ENCODE results near the gene DIP2B. TPM values are rescaled to one million over a fixed set of nuclear protein-coding genes. Genes with fewer than 3 reads are reported as not detected.

Gene DIP2B
- polyA plus RNA-seq, 1 donor from 2014 or later, result 44.0 TPM

- H3K36me3 ChIP-seq (ENCODE audit: insufficient read depth, low read length), result no peaks in the 10 kb centered on the region
- H3K4me2 ChIP-seq (ENCODE audit: low read length), result no peak overlapping the region
- H3K27me3 ChIP-seq (ENCODE audit: insufficient read depth, low read depth, low read length), result no peaks in the 10 kb centered on the region
- no peaks in the 10 kb centered on the region for H3F3A ChIP-seq (ENCODE audit: insufficient read depth, low read length, poor library complexity, severe bottlenecking)
- no peak overlapping the region for H3K9ac ChIP-seq (ENCODE audit: low read length)
- no peak overlapping the region for H3K4me3 ChIP-seq (ENCODE audit: low read length)
- peaks cover 23% of the 10 kb centered on the region for H3K79me2 ChIP-seq (replicated peaks; ENCODE audit: insufficient read depth, low read length)
- no peak overlapping the region for H2AFZ ChIP-seq (ENCODE audit: low read depth, low read length)
- no peak for TF ChIP-seq RAD21 (conservative IDR thresholded peaks at IDR 0.05)
- no peak for TF ChIP-seq EZH2 (IDR thresholded peaks at IDR 0.05; ENCODE audit: borderline replicate concordance, insufficient read depth, low read length, poor library complexity, severe bottlenecking)
- TF ChIP-seq CTCF (IDR thresholded peaks at IDR 0.05; ENCODE audit: poor library complexity, severe bottlenecking), result no peak
- no peaks in the 10 kb centered on the region for H4K20me1 ChIP-seq (ENCODE audit: insufficient read depth)
- no peak overlapping the region for H3K27ac ChIP-seq (ENCODE audit: low read length)
- H3K9me3 ChIP-seq (ENCODE audit: low read length), result no peaks in the 10 kb centered on the region
- no peaks in the 10 kb centered on the region for H3K9me2 ChIP-seq (ENCODE audit: insufficient read depth, low read length)
Measured at GRCh38 chr12:50547742-50548141, 43.0 kb downstream of the DIP2B start.

GRCh38 chr12:50549885-50550284, 45.1 kb downstream of the DIP2B start:
- peaks cover 22% of the 10 kb centered on the region for H3K79me2 ChIP-seq (replicated peaks; ENCODE audit: insufficient read depth, low read length)

DNA sequence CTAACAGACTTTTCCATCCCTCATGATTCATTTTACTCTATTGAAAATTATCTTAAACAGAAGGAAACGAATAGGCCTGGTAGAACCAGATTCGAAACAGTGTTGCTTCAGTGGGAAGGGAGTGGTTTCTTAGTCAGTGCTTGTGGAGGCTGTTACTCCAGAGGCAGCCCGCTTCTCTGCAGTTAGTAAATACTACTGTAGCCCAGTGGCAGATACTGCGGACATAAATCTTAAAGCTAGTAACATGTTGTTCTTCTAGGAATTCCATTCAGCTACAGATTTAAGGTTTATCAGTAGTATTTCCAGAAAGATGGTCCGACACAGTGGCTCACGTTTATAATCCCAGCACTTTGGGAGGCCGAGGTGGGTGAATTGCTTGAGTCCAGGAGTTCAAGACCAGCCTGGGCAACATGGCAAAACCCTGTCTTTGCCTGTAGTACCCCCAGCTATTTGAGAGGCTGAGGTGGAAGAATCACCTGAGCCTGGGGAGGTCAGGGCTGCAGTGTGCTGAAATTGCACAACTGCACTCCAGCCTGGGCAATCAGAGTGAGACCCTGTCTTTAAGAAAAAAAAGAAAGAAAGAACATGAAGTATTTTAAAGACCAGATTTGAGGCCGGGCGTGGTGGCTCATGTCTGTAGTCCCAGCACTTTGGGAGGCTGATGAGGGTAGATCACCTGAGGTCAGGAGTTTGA, 45.9 kb downstream of the DIP2B start:
- no peak overlapping the region for H2AFZ ChIP-seq (ENCODE audit: low read depth, low read length)
- no peak overlapping the region for H3K4me2 ChIP-seq (ENCODE audit: low read length)
- H3K4me3 ChIP-seq (ENCODE audit: low read length), result no peak overlapping the region
- H3F3A ChIP-seq (ENCODE audit: insufficient read depth, low read length, poor library complexity, severe bottlenecking), result no peaks in the 10 kb centered on the region
- H3K79me2 ChIP-seq (replicated peaks; ENCODE audit: insufficient read depth, low read length), result peaks cover 22% of the 10 kb centered on the region
- H3K9ac ChIP-seq (ENCODE audit: low read length), result no peak overlapping the region
- H3K36me3 ChIP-seq (ENCODE audit: insufficient read depth, low read length), result no peaks in the 10 kb centered on the region
- no peaks in the 10 kb centered on the region for H4K20me1 ChIP-seq (ENCODE audit: insufficient read depth)
- no peaks in the 10 kb centered on the region for H3K27me3 ChIP-seq (ENCODE audit: insufficient read depth, low read depth, low read length)
- no peaks in the 10 kb centered on the region for H3K9me2 ChIP-seq (ENCODE audit: insufficient read depth, low read length)
- H3K9me3 ChIP-seq (ENCODE audit: low read length), result no peaks in the 10 kb centered on the region
- no peak overlapping the region for H3K27ac ChIP-seq (ENCODE audit: low read length)
- TF ChIP-seq RAD21 (conservative IDR thresholded peaks at IDR 0.05) (no peak), EP300 (conservative IDR thresholded peaks at IDR 0.05; ENCODE audit: poor library complexity, severe bottlenecking) (no peak), EZH2 (IDR thresholded peaks at IDR 0.05; ENCODE audit: borderline replicate concordance, insufficient read depth, low read length, poor library complexity, severe bottlenecking) (no peak), SMC3 (conservative IDR thresholded peaks at IDR 0.05; ENCODE audit: poor library complexity) (no peak), MXI1 (conservative IDR thresholded peaks at IDR 0.05; ENCODE audit: poor library complexity, severe bottlenecking) (no peak), TAF1 (IDR thresholded peaks at IDR 0.05; ENCODE audit: low read depth) (no peak), CTCF (IDR thresholded peaks at IDR 0.05; ENCODE audit: poor library complexity, severe bottlenecking) (no peak), POLR2AphosphoS5 (IDR thresholded peaks at IDR 0.05) (no peak)

More at GRCh38 chr12:50549885-50550284, 45.1 kb downstream of the DIP2B start:
- Histone ChIP-seq H2AFZ (ENCODE audit: low read depth, low read length) (no peak overlapping the region), H3K4me3 (ENCODE audit: low read length) (no peak overlapping the region), H3K36me3 (ENCODE audit: insufficient read depth, low read length) (no peaks in the 10 kb centered on the region), H4K20me1 (ENCODE audit: insufficient read depth) (no peaks in the 10 kb centered on the region), H3F3A (ENCODE audit: insufficient read depth, low read length, poor library complexity, severe bottlenecking) (no peaks in the 10 kb centered on the region), H3K9me2 (ENCODE audit: insufficient read depth, low read length) (no peaks in the 10 kb centered on the region), H3K9ac (ENCODE audit: low read length) (no peak overlapping the region), H3K27ac (ENCODE audit: low read length) (no peak overlapping the region), H3K4me2 (ENCODE audit: low read length) (no peak overlapping the region), H3K9me3 (ENCODE audit: low read length) (no peaks in the 10 kb centered on the region), H3K27me3 (ENCODE audit: insufficient read depth, low read depth, low read length) (no peaks in the 10 kb centered on the region)
- no peak for TF ChIP-seq MXI1 (conservative IDR thresholded peaks at IDR 0.05; ENCODE audit: poor library complexity, severe bottlenecking)
- no peak for TF ChIP-seq TAF1 (IDR thresholded peaks at IDR 0.05; ENCODE audit: low read depth)
- TF ChIP-seq SMC3 (conservative IDR thresholded peaks at IDR 0.05; ENCODE audit: poor library complexity), result no peak
- TF ChIP-seq CTCF (IDR thresholded peaks at IDR 0.05; ENCODE audit: poor library complexity, severe bottlenecking), result no peak
- no peak for TF ChIP-seq RAD21 (conservative IDR thresholded peaks at IDR 0.05)

Measured in neural cell (in vitro differentiated cells).